Fibroblast of pulmonary artery (primary cell): ENCODE results near the gene SPRYD3.

ENCODE experiments used
- DNase-seq: peaks from one replicate; pipeline ENCODE4 v3.0.0-alpha.2; 2010; ENCODE audit warnings: low read depth
- H3K4me3 ChIP-seq: replicated peaks from 2 replicates; pipeline ENCODE4 v1.5.1; 2011; ENCODE audit warnings: low read depth, mild to moderate bottlenecking, control low read depth, low read length, moderate library complexity
- TF ChIP-seq, protein P1 (sequence below): IDR thresholded peaks from 2 replicates; pipeline ENCODE4 v1.5.1; 2011; ENCODE audit warnings: mild to moderate bottlenecking, control low read depth, low read length, inconsistent platforms; ENCODE audit errors: missing control alignments

The SPRYD3 gene

DNA sequence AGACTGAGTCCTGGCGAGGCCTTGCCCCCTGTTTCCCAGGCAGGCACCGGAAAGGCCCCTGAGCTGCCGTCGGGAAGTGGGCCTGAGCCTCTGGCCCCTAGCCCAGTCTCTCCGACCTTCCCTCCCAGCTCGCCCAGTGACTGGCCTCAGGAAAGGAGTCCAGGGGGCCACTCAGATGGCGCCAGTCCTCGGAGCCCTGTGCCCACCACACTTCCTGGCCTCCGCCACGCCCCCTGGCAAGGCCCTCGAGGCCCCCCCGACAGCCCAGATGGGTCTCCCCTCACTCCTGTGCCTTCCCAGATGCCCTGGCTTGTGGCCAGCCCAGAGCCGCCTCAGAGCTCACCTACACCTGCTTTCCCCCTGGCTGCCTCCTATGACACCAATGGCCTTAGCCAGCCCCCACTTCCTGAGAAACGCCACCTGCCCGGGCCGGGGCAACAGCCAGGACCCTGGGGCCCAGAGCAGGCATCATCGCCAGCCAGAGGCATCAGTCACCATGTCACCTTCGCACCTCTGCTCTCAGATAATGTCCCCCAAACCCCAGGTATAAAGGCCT lies 18.4 kb downstream of the SPRYD3 start:
- no peak overlapping the region for H3K4me3 ChIP-seq
- TF ChIP-seq, protein P1, sequence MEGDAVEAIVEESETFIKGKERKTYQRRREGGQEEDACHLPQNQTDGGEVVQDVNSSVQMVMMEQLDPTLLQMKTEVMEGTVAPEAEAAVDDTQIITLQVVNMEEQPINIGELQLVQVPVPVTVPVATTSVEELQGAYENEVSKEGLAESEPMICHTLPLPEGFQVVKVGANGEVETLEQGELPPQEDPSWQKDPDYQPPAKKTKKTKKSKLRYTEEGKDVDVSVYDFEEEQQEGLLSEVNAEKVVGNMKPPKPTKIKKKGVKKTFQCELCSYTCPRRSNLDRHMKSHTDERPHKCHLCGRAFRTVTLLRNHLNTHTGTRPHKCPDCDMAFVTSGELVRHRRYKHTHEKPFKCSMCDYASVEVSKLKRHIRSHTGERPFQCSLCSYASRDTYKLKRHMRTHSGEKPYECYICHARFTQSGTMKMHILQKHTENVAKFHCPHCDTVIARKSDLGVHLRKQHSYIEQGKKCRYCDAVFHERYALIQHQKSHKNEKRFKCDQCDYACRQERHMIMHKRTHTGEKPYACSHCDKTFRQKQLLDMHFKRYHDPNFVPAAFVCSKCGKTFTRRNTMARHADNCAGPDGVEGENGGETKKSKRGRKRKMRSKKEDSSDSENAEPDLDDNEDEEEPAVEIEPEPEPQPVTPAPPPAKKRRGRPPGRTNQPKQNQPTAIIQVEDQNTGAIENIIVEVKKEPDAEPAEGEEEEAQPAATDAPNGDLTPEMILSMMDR: no peak
- DNase-seq: no peak

GRCh38 chr12:53060064-53060720 lies 19.0 kb downstream of the SPRYD3 start:
- TF ChIP-seq, protein P1: no peak
- H3K4me3 ChIP-seq: no peak overlapping the region
- DNase-seq: no peak

GRCh38 chr12:53059434-53060063 lies 19.6 kb downstream of the SPRYD3 start:
- no peak overlapping the region for H3K4me3 ChIP-seq
- TF ChIP-seq, protein P1: no peak
- no peak for DNase-seq

- TF ChIP-seq, protein P1: no peak
Measured at GRCh38 chr12:53058674-53059433, 20.3 kb downstream of the SPRYD3 start.

DNA sequence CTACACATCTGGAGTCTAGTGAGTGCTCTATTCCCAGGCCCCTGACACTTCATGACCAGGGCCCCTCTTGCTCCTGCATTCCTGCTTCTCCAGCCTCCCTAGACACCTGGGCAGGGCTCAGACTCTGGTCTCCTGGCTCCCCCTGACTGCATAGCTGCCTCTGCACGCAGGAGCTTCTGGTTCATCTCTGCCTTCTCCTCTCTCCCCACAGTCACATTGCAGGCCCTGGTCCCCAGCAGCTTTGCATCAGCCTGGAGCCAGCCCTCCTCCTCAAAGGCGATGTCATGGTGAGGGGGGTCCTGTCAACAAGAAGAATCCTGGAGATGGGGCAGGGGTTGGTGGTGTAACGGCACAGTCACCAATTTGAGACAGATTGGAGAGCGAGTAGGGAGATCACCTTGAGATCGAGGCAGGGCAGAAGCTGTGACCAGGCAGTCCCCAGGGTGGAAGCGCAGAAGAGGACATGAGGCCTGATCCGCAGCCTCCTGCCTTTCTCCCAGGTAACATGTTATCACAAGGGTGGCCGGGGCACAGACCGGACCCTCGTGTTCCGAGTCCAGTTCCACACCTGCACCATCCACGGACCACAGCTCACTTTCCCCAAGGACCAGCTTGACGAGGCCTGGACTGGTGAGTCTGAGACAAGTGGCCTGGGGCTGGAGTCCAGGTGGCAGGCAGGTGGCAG lies 21.2 kb downstream of the SPRYD3 start:
- no peak for DNase-seq
- H3K4me3 ChIP-seq: no peak overlapping the region
- TF ChIP-seq, protein P1: no peak

More at GRCh38 chr12:53058674-53059433, 20.3 kb downstream of the SPRYD3 start:
- H3K4me3 ChIP-seq: no peak overlapping the region
- DNase-seq: no peak

GRCh38 chr12:53056901-53057300 lies 22.3 kb downstream of the SPRYD3 start:
- DNase-seq: no peak
- TF ChIP-seq, protein P1: no peak
- no peak overlapping the region for H3K4me3 ChIP-seq
